Progenitor cell of endocrine pancreas (in vitro differentiated cells): ENCODE measurements around the gene PGM2. TPM values are rescaled to one million over a fixed set of nuclear protein-coding genes. Genes with fewer than 3 reads are reported as not detected.
A peak's percentile ranks its signal among the peaks of the same experiment; 100 is the strongest.

Experiments
- DNase-seq: peaks from one replicate; pipeline ENCODE4 v3.0.0; 2021; ENCODE audit warnings: low spot score; ENCODE audit not compliant: unreplicated experiment
- H3K27ac Mint-ChIP-seq: 2 replicates; pipeline ENCODE4 v1.8.0; 2021; ENCODE audit warnings: mild to moderate bottlenecking, moderate library complexity, mixed read lengths
- H3K27me3 Mint-ChIP-seq: 2 replicates; pipeline ENCODE4 v1.8.0; 2021; ENCODE audit warnings: mixed read lengths
- H3K36me3 Mint-ChIP-seq: 2 replicates; pipeline ENCODE4 v1.8.0; 2022; ENCODE audit warnings: mixed read lengths; ENCODE audit not compliant: insufficient read depth
- H3K4me1 Mint-ChIP-seq: 2 replicates; pipeline ENCODE4 v1.8.0; 2021; ENCODE audit warnings: low read depth, mixed read lengths
- H3K4me3 Mint-ChIP-seq: 2 replicates; pipeline ENCODE4 v1.8.0; 2021; ENCODE audit warnings: low read depth, mild to moderate bottlenecking, moderate library complexity, mixed read lengths
- H3K9me3 Mint-ChIP-seq: 2 replicates; pipeline ENCODE4 v1.8.0; 2021; ENCODE audit warnings: low read depth, mixed read lengths
- total RNA-seq: library from RNA; stranded (reverse); gene quantifications from 2 replicates; pipeline ENCODE4 v1.2.1, GENCODE V29; 2021
- TF ChIP-seq, protein P1 (sequence below): fragments of 200-600 bp; sonication (generic); IDR thresholded peaks from one replicate; pipeline ENCODE4 v1.5.0; 2021; ENCODE audit warnings: antibody characterized with exemption, mild to moderate bottlenecking; ENCODE audit not compliant: unreplicated experiment

PGM2 gene
- total RNA-seq, 1 donor from 2014 or later: 25.9 TPM

DNA sequence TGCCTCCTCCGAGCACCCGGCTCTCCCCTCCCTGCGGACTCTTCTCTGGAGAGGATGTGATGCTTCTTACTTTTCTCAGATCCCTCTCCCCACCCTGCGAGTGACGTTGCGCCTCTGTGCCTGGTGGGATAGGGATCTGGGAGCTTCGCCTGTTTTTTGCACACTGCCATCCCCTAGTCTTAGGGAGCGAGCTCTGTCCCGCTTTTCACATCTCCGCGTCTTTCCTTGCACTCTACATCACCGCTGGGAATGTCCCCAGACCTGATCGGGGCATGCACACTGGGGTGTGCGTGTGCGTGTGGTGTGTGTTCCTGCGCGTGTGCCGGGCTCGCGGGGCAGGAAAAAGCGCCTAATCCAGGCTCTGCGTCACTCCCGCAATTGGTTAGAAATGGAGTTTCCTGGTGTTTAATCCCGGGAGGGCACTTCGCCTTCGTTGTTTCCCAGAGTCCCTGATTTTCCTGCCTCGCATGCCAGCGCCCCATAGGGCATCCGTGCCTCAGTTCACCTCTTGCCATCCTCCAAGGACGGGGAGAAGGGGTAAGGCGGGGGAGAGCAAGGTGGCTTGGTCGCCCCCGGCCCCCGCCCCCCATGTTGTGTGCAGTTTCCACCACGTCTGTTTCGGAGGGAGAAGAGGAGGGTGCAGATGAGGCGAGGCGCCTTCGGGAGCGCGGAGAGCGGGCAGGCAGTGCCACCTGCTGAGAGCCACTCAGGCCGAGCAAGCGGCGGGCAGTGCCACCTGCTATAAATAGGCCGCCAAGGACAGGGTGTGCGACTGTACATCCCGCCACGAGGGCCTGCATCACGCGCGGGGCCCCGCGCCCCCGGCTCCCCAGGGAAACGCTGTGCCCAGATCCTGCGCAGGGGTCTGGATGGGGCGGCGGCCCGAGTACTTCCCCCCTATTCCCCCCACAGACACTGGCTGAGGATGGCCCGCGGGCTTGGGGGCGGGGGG is 63.6 kb downstream of the PGM2 start:
- Mint-ChIP-seq H3K27me3 (peaks cover 64% of the 10 kb centered on the region), H3K9me3 (no peaks in the 10 kb centered on the region), H3K27ac (no peak overlapping the region), H3K36me3 (no peaks in the 10 kb centered on the region), H3K4me1 (peaks cover 8% of the 10 kb centered on the region), H3K4me3 (peak overlapping the region; percentile 70)
- TF ChIP-seq, protein P1, sequence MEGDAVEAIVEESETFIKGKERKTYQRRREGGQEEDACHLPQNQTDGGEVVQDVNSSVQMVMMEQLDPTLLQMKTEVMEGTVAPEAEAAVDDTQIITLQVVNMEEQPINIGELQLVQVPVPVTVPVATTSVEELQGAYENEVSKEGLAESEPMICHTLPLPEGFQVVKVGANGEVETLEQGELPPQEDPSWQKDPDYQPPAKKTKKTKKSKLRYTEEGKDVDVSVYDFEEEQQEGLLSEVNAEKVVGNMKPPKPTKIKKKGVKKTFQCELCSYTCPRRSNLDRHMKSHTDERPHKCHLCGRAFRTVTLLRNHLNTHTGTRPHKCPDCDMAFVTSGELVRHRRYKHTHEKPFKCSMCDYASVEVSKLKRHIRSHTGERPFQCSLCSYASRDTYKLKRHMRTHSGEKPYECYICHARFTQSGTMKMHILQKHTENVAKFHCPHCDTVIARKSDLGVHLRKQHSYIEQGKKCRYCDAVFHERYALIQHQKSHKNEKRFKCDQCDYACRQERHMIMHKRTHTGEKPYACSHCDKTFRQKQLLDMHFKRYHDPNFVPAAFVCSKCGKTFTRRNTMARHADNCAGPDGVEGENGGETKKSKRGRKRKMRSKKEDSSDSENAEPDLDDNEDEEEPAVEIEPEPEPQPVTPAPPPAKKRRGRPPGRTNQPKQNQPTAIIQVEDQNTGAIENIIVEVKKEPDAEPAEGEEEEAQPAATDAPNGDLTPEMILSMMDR: no peak
- peak; percentile 10 for DNase-seq

DNA sequence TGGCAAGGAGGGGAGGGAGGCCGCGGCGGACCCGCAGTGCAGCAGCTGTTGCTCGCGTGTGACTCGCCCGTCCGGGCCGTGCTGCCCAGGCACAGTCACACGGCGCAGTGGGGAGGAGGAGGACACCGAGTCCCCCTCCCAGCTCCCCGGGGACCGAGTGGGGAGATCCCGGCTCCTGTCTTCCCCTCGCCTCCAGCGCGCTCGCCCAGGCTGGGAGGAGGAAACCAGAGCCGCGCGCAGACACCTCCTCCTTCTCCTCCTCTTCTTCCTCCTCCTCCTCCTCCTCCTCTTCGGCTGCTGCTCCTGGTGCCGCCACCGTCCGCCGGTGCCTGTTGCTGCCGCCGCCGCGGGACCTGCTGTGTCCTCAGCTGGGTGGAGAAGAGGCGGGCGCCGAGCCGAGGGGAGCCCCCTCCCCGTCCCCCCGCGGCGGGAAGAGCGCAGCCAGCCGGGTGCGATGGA is 64.3 kb downstream of the PGM2 start, which contains the start of gene TBC1D1:
TBC1D1 (plus strand) TSS at position 284 of the 459 bp plus-strand sequence. CDS start 11,012 bp downstream, outside the sequence.
- H3K27ac Mint-ChIP-seq: no peak within 1 kb of the TSS
- no peaks in the 10 kb centered on the region for H3K36me3 Mint-ChIP-seq
- peaks cover 69% of the 10 kb centered on the region for H3K27me3 Mint-ChIP-seq
- no peaks in the 10 kb centered on the region for H3K9me3 Mint-ChIP-seq
- peaks cover 7% of the 10 kb centered on the region for H3K4me1 Mint-ChIP-seq
- peak; percentile 19 for DNase-seq
- peak within 1 kb of the TSS; percentile 74 for H3K4me3 Mint-ChIP-seq
- TF ChIP-seq, protein P1: no peak

DNA sequence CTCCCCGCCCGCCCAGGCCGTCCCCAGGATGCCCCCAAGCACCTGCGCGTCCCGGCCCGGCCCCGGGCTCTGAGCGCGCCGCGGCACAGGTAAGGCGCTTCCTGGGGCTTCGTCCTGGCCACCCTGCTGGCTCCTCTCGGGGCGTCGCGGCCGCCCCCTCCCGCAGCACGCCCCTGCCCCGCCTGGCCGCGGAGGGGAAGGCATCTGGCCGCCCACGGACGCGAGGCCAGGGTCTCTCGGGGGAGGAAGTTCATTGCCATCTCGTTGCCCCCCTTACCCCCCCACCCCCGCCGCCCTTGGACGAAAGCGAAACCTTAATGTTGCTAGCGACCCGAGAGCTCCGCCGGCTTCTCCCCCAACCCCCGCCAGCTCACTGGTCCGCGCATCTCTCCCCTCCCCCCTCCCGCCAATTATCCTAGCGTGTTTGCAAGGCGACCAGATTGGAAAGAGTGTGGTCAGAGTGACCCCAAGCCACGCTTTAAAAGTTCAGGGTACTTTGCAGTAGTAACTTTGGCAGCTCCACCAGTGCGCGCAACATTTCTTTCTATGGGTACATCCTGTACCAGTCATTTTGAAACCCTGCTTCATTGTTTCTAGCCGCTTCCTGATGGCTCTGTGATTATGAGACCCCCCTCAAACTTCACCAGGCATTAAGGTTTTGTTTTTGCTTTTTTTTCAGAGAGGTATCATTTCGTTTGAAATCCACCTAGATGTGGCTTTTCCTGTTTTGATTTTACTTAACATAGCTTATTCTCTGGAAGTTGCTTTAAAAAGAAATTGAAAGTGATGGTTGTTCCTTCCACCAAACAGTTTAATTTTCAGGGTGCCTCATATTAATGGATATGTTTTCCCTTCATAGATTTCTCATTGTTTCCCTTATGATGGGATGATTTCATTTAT is 65.0 kb downstream of the PGM2 start:
- H3K27ac Mint-ChIP-seq: no peak overlapping the region
- peak overlapping the region; percentile 74 for H3K4me3 Mint-ChIP-seq
- peaks cover 67% of the 10 kb centered on the region for H3K27me3 Mint-ChIP-seq
- no peak for DNase-seq
- no peaks in the 10 kb centered on the region for H3K9me3 Mint-ChIP-seq
- no peaks in the 10 kb centered on the region for H3K36me3 Mint-ChIP-seq
- peaks cover 7% of the 10 kb centered on the region for H3K4me1 Mint-ChIP-seq
- TF ChIP-seq, protein P1: peak; percentile 32

DNA sequence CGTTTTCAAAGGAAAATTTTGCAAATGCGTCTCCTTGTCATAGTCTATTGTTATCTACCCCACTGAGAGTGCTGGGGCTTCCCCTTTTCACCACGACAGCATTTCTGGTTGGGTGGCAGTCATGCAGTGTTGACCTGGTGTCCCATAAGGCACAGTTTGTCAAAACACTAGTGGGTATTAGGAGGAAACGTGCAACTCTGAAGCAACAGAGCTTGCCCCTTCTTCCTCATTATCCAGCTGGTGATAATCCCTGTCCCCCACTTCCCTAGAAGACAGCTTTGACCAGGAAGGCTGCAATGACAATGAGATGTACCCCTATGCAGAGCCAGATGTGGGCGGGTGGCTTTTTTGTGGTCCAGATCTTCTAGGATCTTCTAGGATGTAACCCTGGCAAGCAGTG is 66.2 kb downstream of the PGM2 start:
- DNase-seq: no peak
- Mint-ChIP-seq H3K4me3 (peak overlapping the region; percentile 21), H3K27ac (no peak overlapping the region), H3K9me3 (no peaks in the 10 kb centered on the region), H3K27me3 (peaks cover 63% of the 10 kb centered on the region), H3K4me1 (peaks cover 7% of the 10 kb centered on the region), H3K36me3 (no peaks in the 10 kb centered on the region)
- TF ChIP-seq, protein P1: no peak

DNA sequence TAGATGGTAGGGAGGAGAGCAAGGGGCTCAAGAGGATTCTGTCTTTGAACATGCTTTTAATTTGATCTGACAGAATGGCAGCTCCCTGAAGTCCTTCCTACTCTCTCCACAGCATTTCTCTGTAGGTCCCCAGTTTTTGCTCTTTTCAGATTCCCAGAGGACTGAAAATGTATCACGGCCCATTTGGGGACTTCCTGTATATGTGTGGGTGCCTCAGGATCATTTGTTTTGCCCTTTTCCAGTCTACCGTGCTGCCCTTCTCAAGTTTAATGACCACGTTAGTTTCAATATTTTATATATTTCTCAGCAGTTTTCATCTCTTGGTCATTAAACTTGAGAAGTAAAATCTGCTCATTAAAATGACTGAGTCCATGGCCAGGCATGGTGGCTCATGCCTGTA is 66.7 kb downstream of the PGM2 start:
- no peak overlapping the region for H3K4me3 Mint-ChIP-seq
- no peak for DNase-seq
- H3K4me1 Mint-ChIP-seq: peaks cover 7% of the 10 kb centered on the region
- no peak overlapping the region for H3K27ac Mint-ChIP-seq
- peaks cover 57% of the 10 kb centered on the region for H3K27me3 Mint-ChIP-seq
- TF ChIP-seq, protein P1: no peak
- H3K9me3 Mint-ChIP-seq: no peaks in the 10 kb centered on the region
- H3K36me3 Mint-ChIP-seq: no peaks in the 10 kb centered on the region
